ENCODE measurements around the gene STAMBP. TPM values are rescaled to one million over a fixed set of nuclear protein-coding genes. Genes with fewer than 3 reads are reported as not detected.
"Not testable (repeated sequence)": the region's sequence is repeated elsewhere in the genome, so short reads cannot be mapped to it uniquely, and the experiment has no call there.

The STAMBP gene
- total RNA-seq, 2 donors from 2014 or later, result 31.1 to 33.5 TPM

DNA sequence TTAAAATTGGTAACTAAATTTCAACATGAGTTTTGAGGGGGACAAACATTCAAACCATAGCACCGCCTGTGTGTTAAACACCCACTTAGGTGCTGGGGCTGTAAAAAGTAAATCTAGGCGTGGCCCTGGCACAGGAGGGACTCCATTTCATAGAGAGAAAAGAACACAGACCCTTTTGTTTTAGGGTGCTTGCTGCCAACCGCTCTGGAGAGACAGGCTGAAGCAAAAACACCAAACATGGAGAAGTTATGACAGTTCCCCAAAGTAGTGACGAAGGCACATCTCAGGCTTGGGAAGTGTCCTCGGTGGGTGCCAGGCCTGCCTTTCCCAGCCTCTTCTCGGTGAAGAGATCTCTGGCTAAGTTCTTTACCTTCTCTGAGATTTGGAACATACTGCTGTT is 69.2 kb downstream of the STAMBP start:
- no peak for ATAC-seq
- intact Hi-C loops (cut with DNase I), result no loop called here
- no peak for DNase-seq

- DNase-seq (no peak), ATAC-seq (no peak)
- intact Hi-C loops (cut with DNase I), result no loop called here
These were observed 71.1 kb downstream of the STAMBP start for GRCh38 chr2:73899801-73900336.

GRCh38 chr2:73901143-73901542 is 72.4 kb downstream of the STAMBP start:
- no peak for ATAC-seq
- intact Hi-C loops (cut with DNase I), result no loop called here
- DNase-seq, result no peak

DNA sequence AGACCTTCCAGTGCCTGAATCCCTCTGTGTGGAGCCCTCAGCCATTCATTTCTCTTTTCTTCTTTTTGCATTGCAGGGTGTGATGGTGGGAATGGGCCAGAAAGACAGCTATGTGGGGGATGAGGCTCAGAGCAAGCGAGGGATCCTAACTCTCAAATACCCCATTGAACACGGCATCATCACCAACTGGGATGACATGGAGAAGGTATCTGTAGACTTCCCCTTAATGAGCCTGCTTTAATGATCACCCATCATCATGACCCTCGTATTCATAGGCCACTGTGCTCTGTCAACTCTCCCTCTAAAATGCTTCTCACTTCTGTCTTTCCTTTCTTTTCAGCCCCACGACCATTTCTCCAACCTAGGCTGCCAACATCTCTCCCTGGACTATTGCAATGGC is 73.5 kb downstream of the STAMBP start:
- ATAC-seq (no peak), DNase-seq (no peak)
- intact Hi-C loops (cut with DNase I), result no loop called here

DNA sequence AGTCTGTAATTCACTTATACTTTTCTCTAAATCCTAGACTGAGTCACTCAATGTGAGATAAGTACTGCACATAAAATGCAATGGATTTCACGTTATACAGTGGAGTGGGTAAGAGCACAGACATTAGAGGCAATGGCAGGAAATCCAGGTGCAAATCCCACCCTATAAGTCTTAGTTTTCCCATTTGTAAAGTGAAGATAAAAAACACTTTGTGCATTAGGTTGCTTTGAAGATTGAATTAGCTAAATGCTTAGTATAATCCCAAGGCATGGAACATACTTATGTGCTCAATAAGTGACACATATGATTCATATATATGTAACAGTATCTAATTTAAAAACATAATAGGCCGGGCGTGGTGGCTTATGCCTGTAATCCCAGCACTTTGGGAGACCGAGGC is 74.6 kb downstream of the STAMBP start:
- DNase-seq (no peak), ATAC-seq (no peak)
- intact Hi-C loops (cut with DNase I), result no loop called here

DNA sequence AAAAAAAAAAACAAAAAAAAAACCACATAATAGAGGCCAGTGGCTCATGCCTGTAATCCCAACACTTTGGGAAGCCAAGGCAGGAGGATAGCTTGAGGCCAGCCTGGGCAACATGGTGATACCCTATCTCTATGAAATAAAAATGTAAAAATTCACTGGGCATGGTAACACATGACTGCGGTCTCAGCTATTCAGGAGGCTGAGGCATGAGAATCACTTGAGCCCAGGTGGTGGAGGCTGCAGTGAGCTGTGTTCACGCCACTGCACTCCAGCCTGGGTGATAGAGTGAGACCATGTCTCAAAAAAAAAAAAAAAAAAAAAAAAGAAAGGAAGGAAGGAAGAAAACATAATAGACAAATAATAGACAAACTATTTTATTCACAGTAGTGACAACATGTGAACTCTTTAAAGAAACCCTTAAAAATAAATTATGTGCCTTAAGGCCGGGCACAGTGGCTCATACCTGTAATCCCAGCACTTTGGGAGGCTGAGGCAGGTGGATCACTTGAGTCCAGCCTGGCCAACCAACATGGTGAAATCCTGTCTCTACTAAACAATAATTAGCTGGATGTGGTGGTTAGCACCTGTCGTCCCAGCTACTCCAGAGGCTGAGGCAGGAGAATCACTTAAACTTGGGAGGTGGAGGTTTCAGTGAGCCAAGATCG is 75.3 kb downstream of the STAMBP start:
- intact Hi-C loops (cut with DNase I); DNase-seq; ATAC-seq: not testable (repeated sequence)

DNA sequence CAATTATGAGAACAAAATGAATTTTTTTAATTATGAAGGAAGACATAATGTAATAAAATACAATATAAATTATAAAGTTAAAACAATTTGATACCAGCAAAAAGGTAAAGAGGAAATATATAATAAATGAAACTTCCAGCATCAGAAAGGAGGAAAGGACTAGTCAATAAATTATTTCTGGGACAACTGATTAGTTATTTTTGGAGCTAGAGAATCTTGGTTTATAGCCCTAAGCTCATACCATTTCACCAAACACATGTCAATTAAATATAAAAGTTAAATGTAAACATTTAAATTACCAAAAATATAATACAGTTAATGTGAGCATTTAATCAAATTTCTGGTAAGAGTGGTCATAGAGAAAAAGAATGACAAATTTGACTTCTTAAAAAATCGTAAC is 76.2 kb downstream of the STAMBP start:
- ATAC-seq (no peak), DNase-seq (no peak)
- intact Hi-C loops (cut with DNase I), result no loop called here

- intact Hi-C loops (cut with DNase I), result no loop called here
- no peak for ATAC-seq
These were observed 78.2 kb downstream of the STAMBP start for GRCh38 chr2:73906847-73907505.

DNA sequence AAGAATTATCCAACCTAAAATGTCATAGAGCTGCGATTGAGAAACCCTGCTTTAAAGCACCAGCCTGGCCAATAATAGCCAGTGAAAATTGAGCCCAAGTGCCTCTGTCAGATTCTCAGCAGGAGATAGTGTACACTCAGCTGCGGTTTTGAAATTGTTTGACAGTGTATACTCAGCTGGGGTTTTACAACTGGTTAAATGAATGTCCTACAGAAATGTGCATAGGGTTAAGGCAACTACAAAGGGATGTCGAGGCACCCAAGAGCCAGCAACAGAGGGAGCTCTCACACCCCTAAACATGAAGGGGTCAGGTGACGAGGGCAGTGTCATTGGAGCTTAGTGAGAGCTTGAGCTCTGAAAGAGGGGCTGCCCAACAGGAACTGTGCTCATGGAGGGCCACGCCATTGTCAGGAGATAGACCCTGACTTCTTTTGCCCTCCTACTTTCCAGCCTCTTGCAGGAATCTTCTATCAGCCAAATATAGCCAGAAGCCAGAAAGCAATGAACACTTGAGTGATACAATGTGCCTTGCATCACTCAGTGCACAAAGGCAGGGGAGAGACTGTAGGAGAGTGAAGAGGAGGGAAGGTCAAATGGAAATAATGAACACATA is 79.2 kb downstream of the STAMBP start:
- ATAC-seq (peak in 1 of 2 donors; percentile 32), DNase-seq (no peak)
- intact Hi-C loops (cut with DNase I), result no loop called here

More at GRCh38 chr2:73906847-73907505, 78.2 kb downstream of the STAMBP start:
- no peak for DNase-seq

DNA sequence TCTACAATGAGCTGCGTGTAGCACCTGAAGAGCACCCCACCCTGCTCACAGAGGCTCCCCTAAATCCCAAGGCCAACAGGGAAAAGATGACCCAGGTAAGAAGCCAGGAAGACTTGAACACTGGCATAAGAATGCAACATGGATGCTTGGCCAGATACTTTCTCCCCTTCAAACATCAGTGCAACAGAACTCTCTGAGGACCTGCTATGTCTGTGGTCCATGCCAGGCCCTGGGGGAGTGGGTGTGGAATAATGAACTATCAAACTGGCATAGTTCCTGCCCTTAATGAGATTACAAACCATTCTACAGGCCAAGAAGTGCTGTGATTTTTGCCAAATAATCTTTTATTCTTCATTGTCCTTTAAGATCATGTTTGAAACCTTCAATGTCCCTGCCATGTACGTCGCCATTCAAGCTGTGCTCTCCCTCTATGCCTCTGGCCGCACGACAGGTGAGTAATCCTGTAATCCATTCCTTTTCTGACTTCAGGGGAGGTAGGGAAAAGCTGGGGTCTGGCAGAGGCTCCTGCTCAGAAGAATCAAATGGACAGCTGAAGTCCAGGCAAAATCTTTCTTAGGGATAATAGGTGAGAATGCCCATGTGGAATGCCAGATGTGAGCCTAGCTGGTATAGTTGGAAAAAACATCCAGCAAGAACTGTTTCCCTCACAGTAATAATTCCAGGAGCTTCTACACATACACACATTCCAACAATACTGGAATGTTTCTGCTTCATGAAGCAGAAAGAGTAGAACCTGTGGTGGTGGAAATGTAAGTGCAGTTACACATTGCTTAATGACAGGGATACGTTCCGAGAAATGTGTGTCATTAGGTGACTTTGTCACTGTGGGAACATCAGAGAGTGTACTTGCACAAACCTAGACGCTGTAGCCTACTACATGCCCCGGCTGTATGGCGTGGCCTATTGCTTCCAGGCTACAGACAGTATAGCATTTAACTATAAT is 80.2 kb downstream of the STAMBP start:
- DNase-seq (no peak), ATAC-seq (no peak)
- intact Hi-C loops (cut with DNase I), result no loop called here

- no peak for DNase-seq
- no peak for ATAC-seq
- intact Hi-C loops (cut with DNase I), result no loop called here
These were observed 82.2 kb downstream of the STAMBP start for GRCh38 chr2:73910873-73911547.

- DNase-seq (no peak), ATAC-seq (no peak)
- intact Hi-C loops (cut with DNase I), result no loop called here
These were observed 82.9 kb downstream of the STAMBP start for GRCh38 chr2:73911548-73912208.

- ATAC-seq, result no peak
- intact Hi-C loops (cut with DNase I), result no loop called here
These were observed 84.8 kb downstream of the STAMBP start for GRCh38 chr2:73913414-73914054.

GRCh38 chr2:73914667-73915066 is 85.9 kb downstream of the STAMBP start:
- ATAC-seq (no peak), DNase-seq (no peak)
- intact Hi-C loops (cut with DNase I), result no loop called here

More at GRCh38 chr2:73913414-73914054, 84.8 kb downstream of the STAMBP start:
- no peak for DNase-seq

DNA sequence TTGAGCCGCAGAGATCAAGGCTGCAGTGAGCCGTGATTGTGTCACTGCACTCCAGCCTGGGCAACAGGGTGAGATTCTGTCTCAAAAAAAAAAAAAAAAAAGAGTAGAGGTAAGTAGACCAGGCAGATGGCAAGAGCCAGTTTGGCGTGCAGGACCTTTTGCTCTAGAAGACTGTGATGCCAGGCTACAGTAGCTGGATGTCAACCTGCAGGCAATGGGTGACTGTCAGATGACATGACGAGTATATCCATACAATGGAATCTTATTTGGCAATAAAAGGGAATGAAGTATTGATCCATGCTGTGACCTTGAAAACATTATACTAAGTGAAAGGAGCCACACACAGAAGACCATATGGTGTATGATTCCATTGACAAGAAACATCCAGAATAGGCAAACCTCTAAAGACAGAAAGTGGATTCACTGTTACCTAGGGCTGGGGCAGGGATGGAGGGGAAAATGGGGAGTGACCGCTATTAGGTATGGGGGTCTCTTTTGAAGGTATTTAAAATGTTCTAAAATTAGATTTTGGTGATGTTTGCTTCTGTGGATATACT is 86.8 kb downstream of the STAMBP start:
- intact Hi-C loops (cut with DNase I), result no loop called here
- ATAC-seq (no peak), DNase-seq (no peak)

DNA sequence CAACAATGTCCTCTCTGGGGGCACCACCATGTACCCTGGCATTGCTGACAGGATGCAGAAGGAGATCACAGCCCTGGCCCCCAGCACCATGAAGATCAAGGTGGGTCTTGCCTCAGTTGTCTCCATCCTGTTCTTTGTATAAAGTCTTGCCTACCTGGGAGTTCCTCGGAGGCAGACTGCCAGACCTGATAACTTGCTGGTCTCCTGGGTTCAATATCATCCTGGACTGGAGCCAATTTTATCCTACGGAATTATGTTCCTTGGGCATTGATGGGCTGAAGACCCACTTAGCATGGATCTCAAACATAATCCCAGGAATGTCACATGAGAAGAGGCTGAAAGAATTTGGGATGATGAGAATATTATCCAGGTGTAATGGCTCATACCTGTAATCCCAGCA is 87.9 kb downstream of the STAMBP start:
- DNase-seq, result no peak
- intact Hi-C loops (cut with DNase I), result no loop called here
- no peak for ATAC-seq

GRCh38 chr2:73917296-73917695 is 88.5 kb downstream of the STAMBP start:
- DNase-seq (no peak), ATAC-seq (no peak)
- intact Hi-C loops (cut with DNase I), result no loop called here
